Astrocyte (in vitro differentiated cells and primary cell): ENCODE measurements around the gene UNC79. TPM values are rescaled to one million over a fixed set of nuclear protein-coding genes. Genes with fewer than 3 reads are reported as not detected.

Source experiments
- DNase-seq: peaks from one replicate; pipeline ENCODE4 v3.0.0-alpha.2; 2010; ENCODE audit warnings: low read depth
- FAIRE-seq: peaks from 2 replicates; lab custom pipeline; 2011; peaks lifted over from hg19 to GRCh38; lab: Jason Lieb, UNC
- H2AFZ ChIP-seq: 2 replicates; pipeline ENCODE4 v1.6.0; 2012; ENCODE audit warnings: low read depth, low read length, inconsistent platforms
- H3K27ac ChIP-seq: 2 replicates; pipeline ENCODE4 v1.5.1; 2011; ENCODE audit warnings: low read depth, low read length, inconsistent platforms
- H3K27me3 ChIP-seq: 2 replicates; pipeline ENCODE4 v1.6.0; 2011; ENCODE audit warnings: low read length, inconsistent platforms; ENCODE audit not compliant: insufficient read depth
- H3K36me3 ChIP-seq: 2 replicates; pipeline ENCODE4 v1.5.1; 2011; ENCODE audit warnings: low read length, inconsistent platforms; ENCODE audit not compliant: insufficient read depth
- H3K4me1 ChIP-seq: 2 replicates; pipeline ENCODE4 v1.5.1; 2011; ENCODE audit warnings: low read length, inconsistent platforms; ENCODE audit not compliant: insufficient read depth
- H3K4me2 ChIP-seq: 2 replicates; pipeline ENCODE4 v1.6.0; 2012; ENCODE audit warnings: low read length, inconsistent platforms
- H3K4me3 ChIP-seq: 2 replicates; pipeline ENCODE4 v1.5.1; 2011; ENCODE audit warnings: low read depth, mild to moderate bottlenecking, low read length, inconsistent platforms; ENCODE audit not compliant: insufficient read depth
- H3K79me2 ChIP-seq: 2 replicates; pipeline ENCODE4 v1.6.0; 2012; ENCODE audit warnings: mild to moderate bottlenecking, low read length, inconsistent platforms; ENCODE audit not compliant: insufficient read depth
- H3K9ac ChIP-seq: 2 replicates; pipeline ENCODE4 v1.6.0; 2012; ENCODE audit warnings: mild to moderate bottlenecking, low read length, inconsistent platforms
- H3K9me3 ChIP-seq: 2 replicates; pipeline ENCODE4 v1.5.1; 2012; ENCODE audit warnings: low read depth, mild to moderate bottlenecking, low read length, inconsistent platforms; ENCODE audit not compliant: insufficient read depth
- H4K20me1 ChIP-seq: 2 replicates; pipeline ENCODE4 v1.6.0; 2012; ENCODE audit warnings: low read length, inconsistent platforms; ENCODE audit not compliant: insufficient read depth
- H3K27ac Mint-ChIP-seq: one replicate; pipeline ENCODE4 v1.8.0; 2021; ENCODE audit warnings: mild to moderate bottlenecking, mixed read lengths; ENCODE audit not compliant: unreplicated experiment
- H3K27me3 Mint-ChIP-seq: one replicate; pipeline ENCODE4 v1.8.0; 2021; ENCODE audit warnings: low read depth, mixed read lengths; ENCODE audit not compliant: unreplicated experiment
- H3K36me3 Mint-ChIP-seq: one replicate; pipeline ENCODE4 v1.8.0; 2021; ENCODE audit warnings: low read depth, mixed read lengths; ENCODE audit not compliant: unreplicated experiment
- H3K4me1 Mint-ChIP-seq: one replicate; pipeline ENCODE4 v1.8.0; 2021; ENCODE audit warnings: low read depth, mixed read lengths; ENCODE audit not compliant: unreplicated experiment
- H3K4me3 Mint-ChIP-seq: one replicate; pipeline ENCODE4 v1.8.0; 2021; ENCODE audit warnings: mild to moderate bottlenecking, moderate library complexity, mixed read lengths; ENCODE audit not compliant: unreplicated experiment
- H3K9me3 Mint-ChIP-seq: one replicate; pipeline ENCODE4 v1.8.0; 2021; ENCODE audit warnings: mild to moderate bottlenecking, mixed read lengths; ENCODE audit not compliant: unreplicated experiment
- CTCF ChIP-seq: IDR thresholded peaks from 2 replicates; pipeline ENCODE4 v1.5.1; 2011; ENCODE audit warnings: low read depth, mild to moderate bottlenecking, inconsistent platforms, low read length, moderate library complexity; ENCODE audit not compliant: insufficient read depth
- EZH2 ChIP-seq: IDR thresholded peaks from 2 replicates; pipeline ENCODE4 v1.6.1; 2012; ENCODE audit warnings: mild to moderate bottlenecking, low read length, inconsistent platforms; ENCODE audit not compliant: insufficient read depth
- total RNA-seq: library from RNA; stranded (reverse); gene quantifications from 2 replicates; pipeline ENCODE4 v1.2.1, GENCODE V29; 2021

UNC79 gene
- total RNA-seq, 1 donor from 2014 or later: 0.66 TPM

- Mint-ChIP-seq H3K9me3 (peaks cover 7% of the 10 kb centered on the region), H3K4me1 (peaks cover 1% of the 10 kb centered on the region), H3K36me3 (no peaks in the 10 kb centered on the region), H3K27me3 (no peaks in the 10 kb centered on the region), H3K4me3 (no peak overlapping the region), H3K27ac (peak overlapping the region; percentile 38)
- H3K27me3 ChIP-seq: no peaks in the 10 kb centered on the region
- H3K4me1 ChIP-seq: no peaks in the 10 kb centered on the region
- no peak overlapping the region for H3K27ac ChIP-seq
- H3K36me3 ChIP-seq: no peaks in the 10 kb centered on the region
- peak; percentile 62 for DNase-seq
- H3K4me2 ChIP-seq: no peak overlapping the region
- H3K9me3 ChIP-seq: no peaks in the 10 kb centered on the region
- no peak overlapping the region for H2AFZ ChIP-seq
- H3K4me3 ChIP-seq: no peak overlapping the region
- H3K9ac ChIP-seq: no peak overlapping the region
- no peaks in the 10 kb centered on the region for H4K20me1 ChIP-seq
- H3K79me2 ChIP-seq: no peaks in the 10 kb centered on the region
- no peak for FAIRE-seq
- no peak for TF ChIP-seq EZH2
- TF ChIP-seq CTCF: no peak
Observed at GRCh38 chr14:93525696-93526451, 95.1 kb downstream of the UNC79 start.

- H3K9ac ChIP-seq: no peak overlapping the region
- Mint-ChIP-seq H3K9me3 (peaks cover 2% of the 10 kb centered on the region), H3K27me3 (no peaks in the 10 kb centered on the region), H3K4me1 (no peaks in the 10 kb centered on the region), H3K36me3 (no peaks in the 10 kb centered on the region), H3K27ac (no peak overlapping the region), H3K4me3 (no peak overlapping the region)
- H4K20me1 ChIP-seq: no peaks in the 10 kb centered on the region
- no peaks in the 10 kb centered on the region for H3K79me2 ChIP-seq
- no peak overlapping the region for H3K4me2 ChIP-seq
- peak; percentile 10 for DNase-seq
- TF ChIP-seq CTCF: no peak
- TF ChIP-seq EZH2: no peak
- no peak for FAIRE-seq
- H3K27ac ChIP-seq: no peak overlapping the region
- H3K27me3 ChIP-seq: no peaks in the 10 kb centered on the region
- H3K36me3 ChIP-seq: no peaks in the 10 kb centered on the region
- H2AFZ ChIP-seq: no peak overlapping the region
- H3K4me3 ChIP-seq: no peak overlapping the region
- H3K9me3 ChIP-seq: no peaks in the 10 kb centered on the region
- H3K4me1 ChIP-seq: no peaks in the 10 kb centered on the region
Observed at GRCh38 chr14:93527203-93527607, 96.5 kb downstream of the UNC79 start.
